Measurements from ENCODE around the gene YARS1. TPM values are rescaled to one million over a fixed set of nuclear protein-coding genes. Genes with fewer than 3 reads are reported as not detected.

The YARS1 gene
- total RNA-seq, 4 donors from 2014 or later, result 23.9 to 54.5 (median 33.8) TPM

DNA sequence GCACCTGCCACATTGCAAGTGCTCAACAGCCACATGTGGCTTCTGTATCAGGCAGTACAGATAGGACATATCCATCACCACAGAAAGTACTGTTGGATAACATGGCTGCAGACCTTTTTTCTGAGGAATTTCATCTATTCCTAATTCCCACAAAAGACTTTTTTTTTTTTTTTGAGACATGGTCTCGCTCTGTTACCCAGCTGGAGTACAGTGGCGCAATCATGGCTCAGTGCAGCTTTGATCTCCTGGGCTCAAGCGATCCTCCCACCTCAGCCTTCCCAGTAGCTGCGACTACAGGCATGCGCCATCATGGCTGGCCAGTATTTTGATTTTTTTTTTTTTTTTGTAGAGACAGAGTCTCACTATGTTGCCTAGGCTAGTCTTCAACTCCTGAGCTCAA lies 33.3 kb downstream of the YARS1 start:
- Histone ChIP-seq H3K27ac (no peak overlapping the region), H3K27me3 (no peaks in the 10 kb centered on the region), H3K4me1 (peaks cover 0 to 4% (median 2%) of the 10 kb centered on the region in 4 donors), H3K36me3 (peaks cover 0 to 67% (median 27%) of the 10 kb centered on the region in 4 donors), H3K9me3 (no peaks in the 10 kb centered on the region), H3K4me3 (no peak overlapping the region)
- in situ Hi-C loops (cut with MboI; ENCODE audit: low pct_ligation_motif_present in 1 of 4, low pct_unique_long_range_greater_than_20kb in 1 of 4, low sequenced_read_pairs in 3 of 4) (loop anchor here in 1 of 4 donors (25.0 kb wide), 1 partner anchor 272 kb away; no protein-coding TSS in a partner anchor), intact Hi-C loops (cut with DNase I; ENCODE audit: low total_unique reads) (no loop called here)
- DNase-seq, result no peak
- WGBS, 2 donors (ENCODE audit: low coverage in 1 of 2), result 96 to 97% methylated on average over 5 of the region's 5 CpGs
- TF ChIP-seq POLR2AphosphoS5 (IDR thresholded peaks at IDR 0.05) (no peak), POLR2A (IDR thresholded peaks at IDR 0.05) (no peak), EP300 (IDR thresholded peaks at IDR 0.05; ENCODE audit: low read depth) (no peak)
- TF ChIP-seq, protein P1, sequence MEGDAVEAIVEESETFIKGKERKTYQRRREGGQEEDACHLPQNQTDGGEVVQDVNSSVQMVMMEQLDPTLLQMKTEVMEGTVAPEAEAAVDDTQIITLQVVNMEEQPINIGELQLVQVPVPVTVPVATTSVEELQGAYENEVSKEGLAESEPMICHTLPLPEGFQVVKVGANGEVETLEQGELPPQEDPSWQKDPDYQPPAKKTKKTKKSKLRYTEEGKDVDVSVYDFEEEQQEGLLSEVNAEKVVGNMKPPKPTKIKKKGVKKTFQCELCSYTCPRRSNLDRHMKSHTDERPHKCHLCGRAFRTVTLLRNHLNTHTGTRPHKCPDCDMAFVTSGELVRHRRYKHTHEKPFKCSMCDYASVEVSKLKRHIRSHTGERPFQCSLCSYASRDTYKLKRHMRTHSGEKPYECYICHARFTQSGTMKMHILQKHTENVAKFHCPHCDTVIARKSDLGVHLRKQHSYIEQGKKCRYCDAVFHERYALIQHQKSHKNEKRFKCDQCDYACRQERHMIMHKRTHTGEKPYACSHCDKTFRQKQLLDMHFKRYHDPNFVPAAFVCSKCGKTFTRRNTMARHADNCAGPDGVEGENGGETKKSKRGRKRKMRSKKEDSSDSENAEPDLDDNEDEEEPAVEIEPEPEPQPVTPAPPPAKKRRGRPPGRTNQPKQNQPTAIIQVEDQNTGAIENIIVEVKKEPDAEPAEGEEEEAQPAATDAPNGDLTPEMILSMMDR (IDR thresholded peaks at IDR 0.05), result no peak

DNA sequence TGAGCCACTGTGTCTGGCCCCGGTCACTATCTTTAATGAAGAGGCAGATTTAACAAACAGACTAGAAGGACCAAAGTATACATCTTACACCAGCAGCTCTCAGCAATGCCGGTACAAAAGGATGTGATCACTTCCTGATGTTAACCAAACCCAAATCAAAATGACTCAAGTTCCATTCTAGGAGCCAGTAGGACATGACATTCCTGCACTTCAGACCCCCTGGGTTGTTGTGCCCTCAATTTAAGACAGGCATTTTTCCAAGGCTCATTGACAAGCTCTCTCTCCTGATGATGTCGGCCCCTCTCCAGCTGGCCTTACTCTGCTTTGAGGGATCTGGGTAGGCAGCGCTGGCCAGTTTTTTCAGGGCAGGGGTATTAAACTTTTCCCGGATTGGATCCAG lies 35.1 kb downstream of the YARS1 start:
- peaks cover 0 to 73% (median 22%) of the 10 kb centered on the region in 4 donors for H3K36me3 ChIP-seq
- DNase-seq, result no peak
- no peaks in the 10 kb centered on the region for H3K27me3 ChIP-seq
- in situ Hi-C loops (cut with MboI; ENCODE audit: low pct_ligation_motif_present in 1 of 4, low pct_unique_long_range_greater_than_20kb in 1 of 4, low sequenced_read_pairs in 3 of 4), result loop anchor here in 1 of 4 donors (25.0 kb wide), 1 partner anchor 270 kb away; no protein-coding TSS in a partner anchor
- no peak overlapping the region for H3K4me3 ChIP-seq
- no peak overlapping the region for H3K27ac ChIP-seq
- peaks cover 0 to 2% (median under 1%) of the 10 kb centered on the region in 4 donors for H3K4me1 ChIP-seq
- no peaks in the 10 kb centered on the region for H3K9me3 ChIP-seq
- WGBS, 2 donors (ENCODE audit: low coverage in 1 of 2), result 71 to 91% methylated on average over 1 to 5 of the region's 5 CpGs
- TF ChIP-seq EP300 (IDR thresholded peaks at IDR 0.05; ENCODE audit: low read depth), result no peak
- intact Hi-C loops (cut with DNase I; ENCODE audit: low total_unique reads), result no loop called here

DNA sequence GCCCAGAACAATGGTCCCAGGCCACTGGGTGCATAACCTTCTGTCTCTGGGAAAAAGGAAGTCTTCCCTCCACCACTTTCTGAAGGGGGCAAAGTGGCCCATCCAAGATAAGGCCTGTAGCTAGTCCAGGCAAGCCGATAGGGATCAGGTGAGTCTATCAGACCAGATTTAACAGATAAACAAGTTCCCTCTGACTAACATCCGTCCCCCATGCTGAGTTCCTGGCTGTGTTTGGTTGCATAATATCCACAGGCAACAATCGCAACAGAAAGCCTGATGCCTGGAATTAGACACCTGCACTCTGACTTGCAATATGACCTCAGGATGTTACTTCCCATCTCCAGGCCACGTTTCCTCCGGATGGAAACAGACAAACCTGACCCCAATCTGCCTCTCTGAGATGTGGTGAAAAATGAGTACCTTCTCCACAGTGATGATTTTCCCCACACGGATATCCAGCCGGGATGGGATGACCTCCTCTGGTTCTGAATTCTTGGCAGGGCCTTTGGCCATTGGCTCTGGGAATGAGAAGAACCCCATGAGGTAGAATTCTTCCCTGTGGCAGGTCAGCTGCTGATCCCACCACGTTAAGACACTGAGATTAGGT lies 36.4 kb downstream of the YARS1 start:
- Histone ChIP-seq H3K27me3 (no peaks in the 10 kb centered on the region), H3K36me3 (peaks cover 0 to 61% (median 20%) of the 10 kb centered on the region in 4 donors), H3K9me3 (no peaks in the 10 kb centered on the region), H3K27ac (no peak overlapping the region), H3K4me1 (no peaks in the 10 kb centered on the region), H3K4me3 (no peak overlapping the region)
- 90% methylated on average over 2 to 8 of the region's 8 CpGs for WGBS, 2 donors (ENCODE audit: low coverage in 1 of 2)
- in situ Hi-C loops (cut with MboI; ENCODE audit: low pct_ligation_motif_present in 1 of 4, low pct_unique_long_range_greater_than_20kb in 1 of 4, low sequenced_read_pairs in 3 of 4) (loop anchor here in 1 of 4 donors (25.0 kb wide), 1 partner anchor 268 kb away; no protein-coding TSS in a partner anchor), intact Hi-C loops (cut with DNase I; ENCODE audit: low total_unique reads) (no loop called here)
- DNase-seq, result no peak
- TF ChIP-seq POLR2AphosphoS5 (IDR thresholded peaks at IDR 0.05) (no peak), EP300 (IDR thresholded peaks at IDR 0.05; ENCODE audit: low read depth) (no peak), POLR2A (IDR thresholded peaks at IDR 0.05) (no peak)
- TF ChIP-seq, protein P1 (IDR thresholded peaks at IDR 0.05), result no peak

DNA sequence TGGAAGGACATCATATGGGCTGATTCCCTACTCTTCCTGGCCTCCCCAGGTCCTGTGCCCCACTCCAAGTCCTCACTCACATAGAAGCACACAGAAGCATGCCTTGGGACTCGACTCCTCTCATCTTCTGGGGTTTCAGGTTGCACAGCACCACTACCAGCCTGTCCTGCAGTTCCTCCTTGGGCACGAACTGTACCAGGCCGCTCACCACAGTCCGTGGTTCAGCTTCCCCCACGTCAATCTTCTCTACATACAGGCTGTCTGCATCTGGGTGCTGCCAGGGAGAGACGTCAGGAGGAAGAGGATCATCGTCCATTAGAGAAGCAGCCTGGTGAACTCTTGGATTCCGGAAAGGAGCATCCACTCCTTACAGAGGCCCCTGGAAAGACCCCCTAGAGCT lies 37.2 kb downstream of the YARS1 start:
- intact Hi-C loops (cut with DNase I; ENCODE audit: low total_unique reads) (no loop called here), in situ Hi-C loops (cut with MboI; ENCODE audit: low pct_ligation_motif_present in 1 of 4, low pct_unique_long_range_greater_than_20kb in 1 of 4, low sequenced_read_pairs in 3 of 4) (loop anchor here in 1 of 4 donors (25.0 kb wide), 1 partner anchor 268 kb away; no protein-coding TSS in a partner anchor)
- Histone ChIP-seq H3K4me3 (no peak overlapping the region), H3K36me3 (peaks cover 0 to 55% (median 20%) of the 10 kb centered on the region in 4 donors), H3K9me3 (no peaks in the 10 kb centered on the region), H3K27me3 (no peaks in the 10 kb centered on the region), H3K4me1 (no peaks in the 10 kb centered on the region), H3K27ac (no peak overlapping the region)
- no peak for TF ChIP-seq POLR2AphosphoS5 (IDR thresholded peaks at IDR 0.05)
- TF ChIP-seq, protein P1 (IDR thresholded peaks at IDR 0.05), result no peak
- no peak for TF ChIP-seq EP300 (IDR thresholded peaks at IDR 0.05; ENCODE audit: low read depth)
- no peak for TF ChIP-seq POLR2A (IDR thresholded peaks at IDR 0.05)
- 91 to 100% methylated on average over 6 to 8 of the region's 8 CpGs for WGBS, 2 donors (ENCODE audit: low coverage in 1 of 2)
- no peak for DNase-seq

Data from transverse colon (tissue), 4 donors.